HG03060 (cell line): ENCODE results near the gene MCRS1.
"Not testable (repeated sequence)": the region's sequence is repeated elsewhere in the genome, so short reads cannot be mapped to it uniquely, and the experiment has no call there.

Experiments used
- ATAC-seq: cut with Tn5 transposase; IDR thresholded peaks from one replicate; pipeline ENCODE4 v1.9.1; 2021; ENCODE audit warnings: low read depth, moderate number of reproducible peaks; ENCODE audit not compliant: unreplicated experiment

MCRS1 gene

GRCh38 chr12:49567611-49568441 lies at the start of gene MCRS1:
TSS of gene MCRS1 (minus strand) at chr12:49568142. CDS start at chr12:49566731, 1,411 bp downstream.
- peak; percentile 76 for ATAC-seq

GRCh38 chr12:49616533-49617219 lies 48.7 kb upstream of the MCRS1 start:
- ATAC-seq = no peak

GRCh38 chr12:49615725-49616124 lies 47.8 kb upstream of the MCRS1 start:
- ATAC-seq = no peak

GRCh38 chr12:49612210-49612609 lies 44.3 kb upstream of the MCRS1 start:
- no peak for ATAC-seq

GRCh38 chr12:49610785-49611184 lies 42.8 kb upstream of the MCRS1 start:
- ATAC-seq = not testable (repeated sequence)

GRCh38 chr12:49609875-49610154 lies 41.9 kb upstream of the MCRS1 start:
- no peak for ATAC-seq

- ATAC-seq = no peak
Measured at GRCh38 chr12:49609059-49609874, 41.3 kb upstream of the MCRS1 start.

GRCh38 chr12:49605539-49605938 lies 37.6 kb upstream of the MCRS1 start, which contains the start of gene FAM186B:
TSS of gene FAM186B (minus strand) at chr12:49605639. CDS start at chr12:49605477, 162 bp downstream.
- ATAC-seq = not testable (repeated sequence)

GRCh38 chr12:49604856-49605255 lies 36.9 kb upstream of the MCRS1 start:
- ATAC-seq = no peak

- no peak for ATAC-seq
Measured at GRCh38 chr12:49603721-49604120, 35.8 kb upstream of the MCRS1 start.

- no peak for ATAC-seq
Measured at GRCh38 chr12:49599961-49600360, 32.0 kb upstream of the MCRS1 start.

GRCh38 chr12:49598527-49598926 lies 30.6 kb upstream of the MCRS1 start:
- ATAC-seq = no peak

- ATAC-seq = no peak
Measured at GRCh38 chr12:49588721-49589516, 21.0 kb upstream of the MCRS1 start.

GRCh38 chr12:49588281-49588680 lies 20.3 kb upstream of the MCRS1 start:
- ATAC-seq = no peak

- no peak for ATAC-seq
Measured at GRCh38 chr12:49587174-49587908, 19.4 kb upstream of the MCRS1 start.

GRCh38 chr12:49585477-49586459 lies 17.8 kb upstream of the MCRS1 start:
- no peak for ATAC-seq

GRCh38 chr12:49584591-49584990 lies 16.6 kb upstream of the MCRS1 start:
- no peak for ATAC-seq

GRCh38 chr12:49583366-49584094 lies 15.6 kb upstream of the MCRS1 start:
- no peak for ATAC-seq
